HuH-7 (cell line): ENCODE results near the gene C2orf42.
"Not testable (repeated sequence)": the region's sequence is repeated elsewhere in the genome, so short reads cannot be mapped to it uniquely, and the experiment has no call there.

Source experiments
- DNase-seq: peaks from one replicate; pipeline ENCODE4 v3.0.0; 2011; ENCODE audit warnings: low spot score

Gene C2orf42

GRCh38 chr2:70169654-70170245 lies 21.1 kb downstream of the C2orf42 start:
- DNase-seq, result not testable (repeated sequence)

- no peak for DNase-seq
Measured at GRCh38 chr2:70161069-70161534, 29.7 kb downstream of the C2orf42 start.

- DNase-seq, result no peak
Measured at GRCh38 chr2:70160545-70160944, 30.3 kb downstream of the C2orf42 start.

- DNase-seq, result not testable (repeated sequence)
Measured at GRCh38 chr2:70149130-70149686, 41.6 kb downstream of the C2orf42 start.

GRCh38 chr2:70148211-70148760 lies 42.5 kb downstream of the C2orf42 start:
- DNase-seq, result not testable (repeated sequence)

- DNase-seq, result no peak
Measured at GRCh38 chr2:70145851-70146739, 44.7 kb downstream of the C2orf42 start.

- no peak for DNase-seq
Measured at GRCh38 chr2:70145144-70145490, 45.7 kb downstream of the C2orf42 start.

GRCh38 chr2:70144443-70145143 lies 46.2 kb downstream of the C2orf42 start:
- no peak for DNase-seq

- DNase-seq, result peak; percentile 66
Measured at GRCh38 chr2:70143314-70144150, 47.3 kb downstream of the C2orf42 start.

- peak; percentile 97 for DNase-seq
Measured at GRCh38 chr2:70142590-70143313, 48.1 kb downstream of the C2orf42 start.

- DNase-seq, result peak; percentile 66
Measured at GRCh38 chr2:70141902-70142589, 48.8 kb downstream of the C2orf42 start.

GRCh38 chr2:70141212-70141901 lies 49.5 kb downstream of the C2orf42 start:
- DNase-seq, result peak; percentile 60

GRCh38 chr2:70140791-70141211 lies 50.0 kb downstream of the C2orf42 start:
- DNase-seq, result no peak

GRCh38 chr2:70134323-70134983 lies 56.4 kb downstream of the C2orf42 start:
- not testable (repeated sequence) for DNase-seq

- DNase-seq, result no peak
Measured at GRCh38 chr2:70133491-70134322, 57.1 kb downstream of the C2orf42 start.

GRCh38 chr2:70133127-70133452 lies 57.7 kb downstream of the C2orf42 start:
- DNase-seq, result no peak

- peak; percentile 76 for DNase-seq
Measured at GRCh38 chr2:70132244-70133126, 58.3 kb downstream of the C2orf42 start.
